Keratinocyte (primary cell): ENCODE measurements around the gene VSNL1. TPM values are rescaled to one million over a fixed set of nuclear protein-coding genes. Genes with fewer than 3 reads are reported as not detected.

Experiments
- DNase-seq: peaks from one replicate; pipeline ENCODE4 v3.0.0-alpha.2; 2011; ENCODE audit warnings: low read depth, missing footprints, low spot score
- FAIRE-seq: peaks from 2 replicates; lab custom pipeline; 2011; peaks lifted over from hg19 to GRCh38; lab: Jason Lieb, UNC
- H2AFZ ChIP-seq: 2 replicates; pipeline ENCODE4 v1.6.0; 2012; ENCODE audit warnings: low read length, control low read depth, inconsistent platforms; ENCODE audit not compliant: control insufficient read depth
- H3K27ac ChIP-seq: 2 replicates; pipeline ENCODE4 v1.5.1; 2011; ENCODE audit warnings: low read length; ENCODE audit not compliant: control insufficient read depth, insufficient read depth
- H3K27me3 ChIP-seq: 3 replicates; pipeline ENCODE4 v1.6.0; 2011; ENCODE audit warnings: low read length; ENCODE audit not compliant: control insufficient read depth, insufficient read depth; ENCODE audit errors: extremely low read depth
- H3K36me3 ChIP-seq, 2 experiments: 2 replicates in 1 of 2; 3 replicates in 1 of 2; pipeline ENCODE4 v1.5.1; 2011; ENCODE audit warnings: low read length in 2 of 2, mild to moderate bottlenecking in 1 of 2; ENCODE audit not compliant: control insufficient read depth in 2 of 2, insufficient read depth in 2 of 2; ENCODE audit errors: extremely low read depth in 1 of 2
- H3K4me1 ChIP-seq: 3 replicates; pipeline ENCODE4 v1.5.1; 2011; ENCODE audit warnings: low read length; ENCODE audit not compliant: control insufficient read depth, insufficient read depth; ENCODE audit errors: extremely low read depth
- H3K4me2 ChIP-seq: 3 replicates; pipeline ENCODE4 v1.6.0; 2011; ENCODE audit warnings: low read depth, low read length; ENCODE audit not compliant: control insufficient read depth, insufficient read depth; ENCODE audit errors: extremely low read depth
- H3K4me3 ChIP-seq, 3 experiments: fragments of 200-600 bp in 1 of 3; sonication (generic) in 1 of 3; 2 replicates in 2 of 3; 3 replicates in 1 of 3; pipeline ENCODE4 v1.5.1; 2011 to 2016; ENCODE audit warnings: low read length in 3 of 3, mild to moderate bottlenecking in 3 of 3, control low read depth in 2 of 3, inconsistent platforms in 1 of 3, low read depth in 1 of 3, mixed read lengths in 1 of 3, mixed run types in 1 of 3, moderate library complexity in 1 of 3; ENCODE audit not compliant: control insufficient read depth in 2 of 3, insufficient read depth in 2 of 3; ENCODE audit errors: extremely low read depth in 1 of 3
- H3K79me2 ChIP-seq: 2 replicates; pipeline ENCODE4 v1.6.0; 2012; ENCODE audit warnings: low read length; ENCODE audit not compliant: control insufficient read depth, insufficient read depth
- H3K9ac ChIP-seq: 3 replicates; pipeline ENCODE4 v1.6.0; 2011; ENCODE audit warnings: low read length; ENCODE audit not compliant: control insufficient read depth, insufficient read depth; ENCODE audit errors: extremely low read depth
- H3K9me1 ChIP-seq: 3 replicates; pipeline ENCODE4 v1.6.0; 2011; ENCODE audit warnings: low read length; ENCODE audit not compliant: control insufficient read depth, insufficient read depth; ENCODE audit errors: extremely low read depth
- H3K9me3 ChIP-seq: 2 replicates; pipeline ENCODE4 v1.5.1; 2012; ENCODE audit warnings: low read depth, low read length; ENCODE audit not compliant: control insufficient read depth
- H4K20me1 ChIP-seq: 3 replicates; pipeline ENCODE4 v1.6.0; 2011; ENCODE audit warnings: low read length; ENCODE audit not compliant: control insufficient read depth, insufficient read depth; ENCODE audit errors: extremely low read depth
- CTCF ChIP-seq, 3 experiments: IDR thresholded peaks in 1 of 3; conservative IDR thresholded peaks in 1 of 3; optimal IDR thresholded peaks in 1 of 3; 2 replicates in 2 of 3; 3 replicates in 1 of 3; pipeline versions ENCODE3 to v1.5.1; 2011; ENCODE audit warnings: low read length in 3 of 3, mild to moderate bottlenecking in 3 of 3, moderate library complexity in 2 of 3, control low read depth in 1 of 3, inconsistent platforms in 1 of 3; ENCODE audit not compliant: insufficient read depth in 2 of 3; ENCODE audit errors: extremely low read depth in 1 of 3
- EZH2 ChIP-seq: IDR thresholded peaks from one replicate; pipeline ENCODE4 v1.6.1; 2012; ENCODE audit warnings: inconsistent platforms, mild to moderate bottlenecking, low read length, moderate library complexity
- dilution Hi-C: fragments of 300-500 bp; cut with MboI; formaldehyde crosslinking; loops from one replicate; pipeline ENCODE4 v1.7.0; 2020; ENCODE audit warnings: low sequenced_read_pairs; ENCODE audit not compliant: extremely low pct_ligation_motif_present
- polyA plus RNA-seq, 5 experiments: library from polyadenylated mRNA; depleted of rRNA in 3 of 5; stranded (reverse) in 3 of 5; stranded (forward) in 1 of 5; unstranded in 1 of 5; fragments of >200 nt; gene quantifications; 1 replicate in 1 of 5; 2 replicates in 3 of 5; 3 replicates in 1 of 5; pipeline versions ENCODE4 v1.2.1 to v1.2.3, GENCODE V29; 2011 to 2012; ENCODE audit warnings: missing spikeins in 2 of 5, low read depth in 1 of 5, low replicate concordance in 1 of 5

VSNL1 gene
- polyA plus RNA-seq, 1 donor (not counting 4 experiments of a cell fraction or from before 2014, with no cell fraction given) = 32.1 TPM

GRCh38 chr2:17626986-17627385 is 86.5 kb downstream of the VSNL1 start:
- TF ChIP-seq EZH2 = no peak
- no peak for TF ChIP-seq CTCF (optimal IDR thresholded peaks at IDR 0.05 in 1 of 3, IDR thresholded peaks at IDR 0.05 in 1 of 3, conservative IDR thresholded peaks at IDR 0.05 in 1 of 3; ENCODE audit: extremely low read depth in 1 of 3, insufficient read depth in 2 of 3, low read length in 3 of 3)
- H3K4me3 ChIP-seq = no peak overlapping the region
- peaks cover 5% of the 10 kb centered on the region for H3K9me3 ChIP-seq
- no peaks in the 10 kb centered on the region for H3K36me3 ChIP-seq
- no peaks in the 10 kb centered on the region for H3K9me1 ChIP-seq
- DNase-seq (no peak), FAIRE-seq (no peak)
- no peak overlapping the region for H3K4me2 ChIP-seq
- H2AFZ ChIP-seq = no peak overlapping the region
- H3K9ac ChIP-seq = no peak overlapping the region
- no peaks in the 10 kb centered on the region for H3K79me2 ChIP-seq
- H3K27ac ChIP-seq = no peak overlapping the region
- H3K4me1 ChIP-seq = peaks cover 10% of the 10 kb centered on the region
- no peaks in the 10 kb centered on the region for H3K27me3 ChIP-seq
- no peaks in the 10 kb centered on the region for H4K20me1 ChIP-seq
- dilution Hi-C loops = no loop called here

GRCh38 chr2:17627434-17627833 is 86.9 kb downstream of the VSNL1 start:
- H3K4me3 ChIP-seq = no peak overlapping the region
- no peaks in the 10 kb centered on the region for H3K36me3 ChIP-seq
- TF ChIP-seq EZH2 (no peak), CTCF (optimal IDR thresholded peaks at IDR 0.05 in 1 of 3, IDR thresholded peaks at IDR 0.05 in 1 of 3, conservative IDR thresholded peaks at IDR 0.05 in 1 of 3; ENCODE audit: extremely low read depth in 1 of 3, insufficient read depth in 2 of 3, low read length in 3 of 3) (no peak)
- no peak overlapping the region for H3K9ac ChIP-seq
- H3K79me2 ChIP-seq = no peaks in the 10 kb centered on the region
- dilution Hi-C loops = no loop called here
- H4K20me1 ChIP-seq = no peaks in the 10 kb centered on the region
- no peak overlapping the region for H2AFZ ChIP-seq
- no peak for DNase-seq
- peak overlapping the region; percentile 10 for H3K4me2 ChIP-seq
- peak; percentile 34 for FAIRE-seq
- no peak overlapping the region for H3K27ac ChIP-seq
- peaks cover 10% of the 10 kb centered on the region for H3K4me1 ChIP-seq
- peaks cover 5% of the 10 kb centered on the region for H3K9me3 ChIP-seq
- no peaks in the 10 kb centered on the region for H3K9me1 ChIP-seq
- no peaks in the 10 kb centered on the region for H3K27me3 ChIP-seq
